ENCODE data around the gene MAP2K2. TPM values are rescaled to one million over a fixed set of nuclear protein-coding genes. Genes with fewer than 3 reads are reported as not detected.

Gene MAP2K2
- total and polyA plus RNA-seq, 2 donors (not counting 3 experiments of a cell fraction or from before 2014, with no cell fraction given): 126 to 171 TPM

- POLR2A ChIA-PET: no interaction called here
- BruUV-seq (replicated peaks): no TSS peak
- no peak overlapping the region for H3K27ac ChIP-seq (ENCODE audit: insufficient read depth, low read depth, low read length)
- peak overlapping the region in 1 of 3 experiments; percentile 98 for H3K4me3 ChIP-seq (replicated peaks in 1 of 3; ENCODE audit: insufficient read depth in 1 of 3, low read depth in 1 of 3, low read length in 3 of 3)
- CTCF ChIA-PET: no interaction called here
- no peaks in the 10 kb centered on the region for H3K9me1 ChIP-seq (replicated peaks; ENCODE audit: control insufficient read depth, extremely low read depth, insufficient read depth, low read length)
- peaks cover 5% of the 10 kb centered on the region for H3K4me1 ChIP-seq (ENCODE audit: control insufficient read depth, extremely low read depth, insufficient read depth, low read length)
- dilution Hi-C loops (cut with MboI; ENCODE audit: extremely low pct_ligation_motif_present, low sequenced_read_pairs): no loop called here
- H3K27me3 ChIP-seq (ENCODE audit: control insufficient read depth in 2 of 2, insufficient read depth in 2 of 2, low read length in 2 of 2): no peaks in the 10 kb centered on the region
- no peak for DNase-seq (ENCODE audit: low read depth, low spot score)
- no peak overlapping the region for H3K9ac ChIP-seq (replicated peaks; ENCODE audit: extremely low read depth, insufficient read depth, low read length)
- no peaks in the 10 kb centered on the region for H4K20me1 ChIP-seq (replicated peaks; ENCODE audit: control insufficient read depth, extremely low read depth, insufficient read depth, low read length)
- TF ChIP-seq POLR2A (IDR thresholded peaks at IDR 0.05; ENCODE audit: low read depth, low read length) (no peak), CTCF (IDR thresholded peaks at IDR 0.05; ENCODE audit: extremely low read depth in 1 of 2, insufficient read depth in 1 of 2, low read depth in 1 of 2, low read length in 2 of 2) (no peak), FOS (IDR thresholded peaks at IDR 0.05; ENCODE audit: borderline replicate concordance, insufficient read depth, low read length) (no peak), MAX (IDR thresholded peaks at IDR 0.05; ENCODE audit: insufficient read depth, insufficient read length) (no peak), EZH2 (IDR thresholded peaks at IDR 0.05; ENCODE audit: borderline replicate concordance, low read depth, low read length, severe bottlenecking) (no peak), GATA2 (IDR thresholded peaks at IDR 0.05; ENCODE audit: insufficient read depth, insufficient read length, low read depth, low read length) (no peak), POLR2AphosphoS5 (IDR thresholded peaks at IDR 0.05; ENCODE audit: insufficient read depth, low read depth, low read length) (no peak)
- H3K36me3 ChIP-seq (ENCODE audit: control insufficient read depth in 2 of 2, extremely low read depth in 1 of 2, insufficient read depth in 2 of 2, low read length in 2 of 2): no peaks in the 10 kb centered on the region
- intact Hi-C loops (cut with micrococcal nuclease): loop anchor here (5.0 kb wide), 3 partner anchors 54 to 101 kb away; partner anchors contain the start of genes EEF2 and MAP2K2
- no peak overlapping the region for H2AFZ ChIP-seq (ENCODE audit: low read depth, low read length)
- peaks cover 21% of the 10 kb centered on the region for H3K79me2 ChIP-seq (ENCODE audit: control insufficient read depth, insufficient read depth, low read length)
- H3K4me2 ChIP-seq (ENCODE audit: insufficient read depth, low read length): no peak overlapping the region
- no peak for FAIRE-seq
- H3K9me3 ChIP-seq (replicated peaks; ENCODE audit: control insufficient read depth, insufficient read depth, low read length): no peaks in the 10 kb centered on the region
Observed at GRCh38 chr19:4068047-4068966, 55.6 kb downstream of the MAP2K2 start.

Measured in endothelial cell of umbilical vein (primary cell).